K562 (cell line): ENCODE measurements around the gene TDRD3. TPM values are rescaled to one million over a fixed set of nuclear protein-coding genes. Genes with fewer than 3 reads are reported as not detected.

Source experiments
- ATAC-seq: fragments of 200-7000 bp; cut with Tn5 transposase; 3 replicates; pipeline ENCODE4 v1.9.1; 2020; ENCODE audit warnings: moderate library complexity
- BruUV-seq: library from RNA; stranded (reverse); fragments of 400-500 nt; replicated peaks from 2 replicates; lab custom pipeline; 2021; lab: Mats Ljungman, UMichigan
- CTCF ChIA-PET: fragments of 300-600 bp; formaldehyde crosslinking; extraction: SDS; loops from one replicate; lab custom pipeline; 2021; ENCODE audit warnings: low intra/inter-chr PET ratio; lab: Yijun Ruan, JAX
- POLR2A ChIA-PET: fragments of 300-600, 350-650 bp; sonication (Branson Sonifier 250); formaldehyde crosslinking; extraction: SDS; loops from one replicate; lab custom pipeline; 2021; ENCODE audit warnings: antibody characterized with exemption, inconsistent platforms; lab: Yijun Ruan, JAX
- DNase-seq, 4 experiments: peaks; one replicate each; pipeline versions ENCODE4 v3.0.0 to v3.0.0-alpha.2; 2011 to 2018; ENCODE audit warnings: low spot score in 3 of 4, mixed read lengths in 3 of 4; ENCODE audit errors: extremely low read depth in 1 of 4
- FAIRE-seq: peaks from 2 replicates; lab custom pipeline; 2011; peaks lifted over from hg19 to GRCh38; lab: Jason Lieb, UNC
- H2AFZ ChIP-seq: 2 replicates; pipeline ENCODE4 v1.6.0; 2011; ENCODE audit warnings: low read depth, low read length, control low read depth, inconsistent platforms
- H3K27ac ChIP-seq: fragments of 200-600 bp; 3 replicates; pipeline ENCODE4 v1.8.0; 2011; ENCODE audit warnings: low read depth, mild to moderate bottlenecking, control low read depth, inconsistent platforms, low read length, moderate library complexity, mixed read lengths; ENCODE audit errors: extremely low read depth
- H3K27me3 ChIP-seq, 2 experiments: fragments of 300-600 bp in 1 of 2; 2 replicates in 1 of 2; 3 replicates in 1 of 2; pipeline versions ENCODE4 v1.6.0 to v1.8.0; 2011; ENCODE audit warnings: inconsistent platforms in 2 of 2, low read length in 2 of 2, mild to moderate bottlenecking in 1 of 2, mixed read lengths in 1 of 2, moderate library complexity in 1 of 2; ENCODE audit not compliant: control insufficient read depth in 2 of 2, insufficient read depth in 2 of 2
- H3K36me3 ChIP-seq: fragments of 300-600 bp; 3 replicates; pipeline ENCODE4 v1.8.0; 2011; ENCODE audit warnings: mild to moderate bottlenecking, low read length, inconsistent platforms; ENCODE audit not compliant: control insufficient read depth, insufficient read depth
- H3K4me1 ChIP-seq, 2 experiments: fragments of 200-600 bp in 1 of 2; replicated peaks in 1 of 2; 2 replicates in 1 of 2; 3 replicates in 1 of 2; pipeline versions ENCODE4 v1.5.1 to v1.8.0; 2011; ENCODE audit warnings: inconsistent platforms in 2 of 2, low read length in 2 of 2, mild to moderate bottlenecking in 1 of 2, mixed read lengths in 1 of 2, moderate library complexity in 1 of 2; ENCODE audit not compliant: control insufficient read depth in 2 of 2, insufficient read depth in 2 of 2
- H3K4me2 ChIP-seq: 2 replicates; pipeline ENCODE4 v1.6.1; 2011; ENCODE audit warnings: low read length, control low read depth, inconsistent platforms, mixed read lengths; ENCODE audit not compliant: insufficient read depth
- H3K4me3 ChIP-seq: fragments of 200-600 bp; sonication (generic), shearing (Covaris generic); 2 replicates; pipeline ENCODE4 v1.5.1; 2016; ENCODE audit warnings: control low read depth, inconsistent platforms
- H3K79me2 ChIP-seq: fragments of 200-600 bp; 3 replicates; pipeline ENCODE4 v1.8.0; 2011; ENCODE audit warnings: low read length, inconsistent platforms; ENCODE audit not compliant: control insufficient read depth, insufficient read depth
- H3K9ac ChIP-seq, 2 experiments: 2 replicates each; pipeline versions ENCODE4 v1.6.0 to v1.6.1; 2011; ENCODE audit warnings: low read depth in 2 of 2, low read length in 2 of 2, control low read depth in 1 of 2, inconsistent platforms in 1 of 2, mild to moderate bottlenecking in 1 of 2, mixed read lengths in 1 of 2; ENCODE audit not compliant: insufficient read depth in 1 of 2
- H3K9me1 ChIP-seq: one replicate; pipeline ENCODE4 v1.6.0; 2011; ENCODE audit warnings: inconsistent platforms, mild to moderate bottlenecking, low read length, moderate library complexity; ENCODE audit not compliant: control insufficient read depth, insufficient read depth
- H3K9me3 ChIP-seq: replicated peaks from 2 replicates; pipeline ENCODE4 v1.5.1; 2011; ENCODE audit warnings: low read depth, low read length, inconsistent platforms; ENCODE audit not compliant: control insufficient read depth, insufficient read depth
- H4K20me1 ChIP-seq: replicated peaks from 2 replicates; pipeline ENCODE4 v1.6.1; 2011; ENCODE audit warnings: low read length, inconsistent platforms, mixed read lengths; ENCODE audit not compliant: control insufficient read depth, insufficient read depth
- ADNP ChIP-seq: fragments of 200-800 bp; sonication (Bioruptor generic); IDR thresholded peaks from 2 replicates; pipeline ENCODE4 v1.6.1; 2016; ENCODE audit warnings: missing genetic modification characterization, missing compliant biosample characterization
- ARID3A ChIP-seq: IDR thresholded peaks from 2 replicates; pipeline ENCODE4 v1.6.1; 2012; ENCODE audit warnings: low read depth, low read length, improper control_type of control experiment, borderline replicate concordance
- CHD4 ChIP-seq: fragments of 200-600 bp; sonication (generic); IDR thresholded peaks from 3 replicates; pipeline ENCODE4 v1.6.1; 2012; ENCODE audit warnings: low read depth, mild to moderate bottlenecking, mixed read lengths, low read length, inconsistent platforms; ENCODE audit not compliant: insufficient read depth, insufficient replicate concordance, poor library complexity, severe bottlenecking
- DIDO1 ChIP-seq: fragments of 450-650 bp; IDR thresholded peaks from 2 replicates; pipeline ENCODE4 v1.6.1; 2016; ENCODE audit warnings: low read depth, missing biosample characterization, missing genetic modification characterization
- FOS ChIP-seq: IDR thresholded peaks from 3 replicates; pipeline ENCODE4 v1.6.1; 2011; ENCODE audit not compliant: insufficient read length; ENCODE audit errors: extremely low read depth
- MEF2A ChIP-seq: IDR thresholded peaks from 2 replicates; pipeline ENCODE4 v1.6.1; 2011; ENCODE audit warnings: low read depth, mild to moderate bottlenecking, low read length, moderate library complexity; ENCODE audit not compliant: control insufficient read depth
- NFATC3 ChIP-seq: fragments of 450-650 bp; IDR thresholded peaks from 2 replicates; pipeline ENCODE4 v1.6.1; 2017; ENCODE audit warnings: mild to moderate bottlenecking
- NFXL1 ChIP-seq: fragments of 450-650 bp; formaldehyde crosslinking; IDR thresholded peaks from 2 replicates; pipeline ENCODE4 v1.4.0; 2021; ENCODE audit warnings: mild to moderate bottlenecking
- PPARD ChIP-seq: fragments of 250-450 bp; sonication (Bioruptor Pico); IDR thresholded peaks from 2 replicates; pipeline ENCODE4 v1.8.0; 2022; ENCODE audit warnings: inconsistent platforms, mild to moderate bottlenecking, moderate library complexity
- RBM22 ChIP-seq: fragments of 200-400 bp; formaldehyde crosslinking; IDR thresholded peaks from 2 replicates; pipeline ENCODE4 v1.6.1; 2018; ENCODE audit warnings: low read length, low read depth; ENCODE audit not compliant: poor library complexity, severe bottlenecking
- SNAPC5 ChIP-seq: fragments of 250-450 bp; sonication (Bioruptor Pico); IDR thresholded peaks from 2 replicates; pipeline ENCODE4 v1.8.0; 2021; ENCODE audit warnings: moderate library complexity, mild to moderate bottlenecking, inconsistent platforms
- STAT5A ChIP-seq: IDR thresholded peaks from 2 replicates; pipeline ENCODE4 v1.6.1; 2012; ENCODE audit warnings: low read length, inconsistent platforms, borderline replicate concordance
- TFAM ChIP-seq: fragments of 250-450 bp; sonication (Bioruptor Pico); conservative IDR thresholded peaks from 2 replicates; pipeline ENCODE4 v1.5.0; 2021; ENCODE audit warnings: mild to moderate bottlenecking, moderate library complexity
- TRIM28 ChIP-seq: fragments of 450-650 bp; IDR thresholded peaks from 2 replicates; pipeline ENCODE4 v1.6.1; 2017
- ZNF175 ChIP-seq: fragments of 200-800 bp; sonication (Bioruptor generic); IDR thresholded peaks from 2 replicates; pipeline ENCODE4 v1.6.1; 2016; ENCODE audit warnings: low read depth, mild to moderate bottlenecking, missing genetic modification characterization, missing compliant biosample characterization
- ZNF24 ChIP-seq: fragments of 450-650 bp; IDR thresholded peaks from 2 replicates; pipeline ENCODE4 v1.6.1; 2016
- ZNF354B ChIP-seq: fragments of 250-450 bp; sonication (Bioruptor Pico); IDR thresholded peaks from 2 replicates; pipeline ENCODE4 v1.4.0; 2020
- ZNF431 ChIP-seq: sonication (generic); formaldehyde crosslinking; IDR thresholded peaks from 2 replicates; pipeline ENCODE4 v1.8.0; 2022; ENCODE audit warnings: mild to moderate bottlenecking, missing genetic modification reagents
- WGBS: fragments of 100-300 bp; shearing (Covaris generic); methylation state at CpG from one replicate; pipeline ENCODE4 v1.1.6; 2016; ENCODE audit warnings: low coverage, mixed read lengths; ENCODE audit not compliant: insufficient coverage; ENCODE audit errors: missing lambda C conversion rate; 5-methylcytosine and 5-hydroxymethylcytosine counted together
- in situ Hi-C: fragments of 300-500 bp; cut with MboI; formaldehyde crosslinking; loops from 4 replicates; pipeline ENCODE4 v1.15.0; 2018; ENCODE audit warnings: inconsistent platforms, mixed read lengths
- intact Hi-C: fragments of 100-400 bp; cut with micrococcal nuclease; formaldehyde crosslinking; loops from 2 replicates; pipeline ENCODE4 v1.14.2; 2022
- polyA plus RNA-seq, 8 experiments: library from polyadenylated mRNA; depleted of rRNA in 4 of 8; stranded (reverse) in 5 of 8; unstranded in 3 of 8; fragments of >200 nt; fragmentation: Nextera tagmentation in 2 of 8; fragmentation: Illumina TruSeq in 1 of 8; extraction: Ambion mirVana in 2 of 8; extraction: Trizol in 1 of 8; gene quantifications; 2 replicates each; pipeline versions ENCODE4 v1.2.1 to v1.2.3, GENCODE V29; 2011 to 2014; ENCODE audit warnings: inconsistent platforms in 1 of 8, missing spikeins in 1 of 8
- total RNA-seq, 7 experiments: library from RNA; depleted of rRNA in 6 of 7; stranded (reverse); fragments of >200 nt in 6 of 7; fragmentation: Illumina TruSeq in 2 of 7; extraction: Trizol in 2 of 7; gene quantifications; 2 replicates each; pipeline versions ENCODE4 v1.2.1 to v1.2.3, GENCODE V29; 2011 to 2021; ENCODE audit warnings: low replicate concordance in 1 of 7

Gene TDRD3
- total and polyA plus RNA-seq, 9 of the 15 experiments (the other 6 are each of a cell fraction or from before 2014, with no cell fraction given), result 3.6 to 16.4 (median 9.5) TPM

- Histone ChIP-seq H3K79me2 (no peaks in the 10 kb centered on the region), H3K9me3 (no peaks in the 10 kb centered on the region; the same call in 1 of the 2 replicates)
- CTCF ChIA-PET, result no interaction called here
- no TSS peak for BruUV-seq
- TF ChIP-seq SNAPC5 (CRISPR knock-in tag) (no peak), TRIM28 (no peak), ARID3A (no peak), STAT5A (no peak), PPARD (CRISPR knock-in tag) (no peak), CHD4 (no peak), DIDO1 (tag) (no peak), ZNF354B (no peak), RBM22 (no peak), ZNF431 (no peak), MEF2A (no peak), TFAM (no peak), ZNF175 (no peak), ADNP (tag) (no peak), NFXL1 (no peak), NFATC3 (no peak), FOS (no peak), ZNF24 (no peak)
- TF ChIP-seq, all 486 proteins: peak for 0
- Histone ChIP-seq H3K4me3 (no peak overlapping the region), H3K36me3 (no peaks in the 10 kb centered on the region), H3K4me1 (no peaks in the 10 kb centered on the region), H3K9ac (no peak overlapping the region), H3K9me1 (no peaks in the 10 kb centered on the region), H2AFZ (no peak overlapping the region), H3K4me2 (no peak overlapping the region), H3K27me3 (no peaks in the 10 kb centered on the region), H4K20me1 (no peaks in the 10 kb centered on the region), H3K27ac (no peak overlapping the region)
- FAIRE-seq, result no peak
- POLR2A ChIA-PET, result no interaction called here
- no peak for DNase-seq
- intact Hi-C loops (no loop called here), in situ Hi-C loops (no loop called here)
- 72% methylated on average over 2 of the region's 2 CpGs for WGBS
- no peak for ATAC-seq
These were observed 21.9 kb downstream of the TDRD3 start for GRCh38 chr13:60418954-60419353.
